Measurements from ENCODE around the gene SETX. TPM values are rescaled to one million over a fixed set of nuclear protein-coding genes. Genes with fewer than 3 reads are reported as not detected.

The SETX gene
- total RNA-seq, 1 donor from 2014 or later, result 72.1 TPM

DNA sequence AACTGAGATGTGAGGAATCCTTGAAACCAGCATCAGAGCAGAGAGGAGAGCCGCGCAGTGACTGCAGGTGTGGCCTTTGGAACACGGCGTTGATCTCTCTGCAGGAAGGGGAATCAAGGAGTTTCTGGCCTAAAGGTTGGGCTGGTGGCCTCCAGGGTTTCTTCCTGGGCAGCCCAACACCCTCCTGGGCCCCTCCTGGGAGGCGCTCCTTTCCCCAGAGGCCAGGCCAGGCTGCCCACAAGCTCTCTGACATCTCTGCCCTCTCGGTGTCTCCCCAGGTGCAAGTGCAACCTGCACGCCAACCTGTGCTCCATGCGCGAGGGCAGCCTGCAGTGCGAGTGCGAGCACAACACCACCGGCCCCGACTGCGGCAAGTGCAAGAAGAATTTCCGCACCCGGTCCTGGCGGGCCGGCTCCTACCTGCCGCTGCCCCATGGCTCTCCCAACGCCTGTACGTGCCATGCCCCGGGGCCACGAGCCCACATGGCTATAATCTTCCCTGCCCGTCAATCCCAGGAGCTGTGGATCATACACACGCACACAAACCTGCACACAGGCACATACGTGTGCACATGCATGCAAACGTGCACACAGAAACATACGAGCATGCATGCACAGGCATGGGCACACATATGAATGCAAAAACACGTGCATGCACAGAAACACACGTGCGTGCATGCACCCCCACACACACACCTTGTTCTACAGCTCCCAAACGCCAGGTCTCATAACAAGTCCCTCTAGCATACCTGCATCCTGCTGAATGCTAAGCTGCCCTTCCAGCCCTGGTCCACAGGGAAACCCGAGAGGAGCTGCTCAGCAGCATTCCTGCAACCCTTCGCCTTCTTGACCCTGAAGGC, 128.0 kb downstream of the SETX start:
- TF ChIP-seq, protein P1, sequence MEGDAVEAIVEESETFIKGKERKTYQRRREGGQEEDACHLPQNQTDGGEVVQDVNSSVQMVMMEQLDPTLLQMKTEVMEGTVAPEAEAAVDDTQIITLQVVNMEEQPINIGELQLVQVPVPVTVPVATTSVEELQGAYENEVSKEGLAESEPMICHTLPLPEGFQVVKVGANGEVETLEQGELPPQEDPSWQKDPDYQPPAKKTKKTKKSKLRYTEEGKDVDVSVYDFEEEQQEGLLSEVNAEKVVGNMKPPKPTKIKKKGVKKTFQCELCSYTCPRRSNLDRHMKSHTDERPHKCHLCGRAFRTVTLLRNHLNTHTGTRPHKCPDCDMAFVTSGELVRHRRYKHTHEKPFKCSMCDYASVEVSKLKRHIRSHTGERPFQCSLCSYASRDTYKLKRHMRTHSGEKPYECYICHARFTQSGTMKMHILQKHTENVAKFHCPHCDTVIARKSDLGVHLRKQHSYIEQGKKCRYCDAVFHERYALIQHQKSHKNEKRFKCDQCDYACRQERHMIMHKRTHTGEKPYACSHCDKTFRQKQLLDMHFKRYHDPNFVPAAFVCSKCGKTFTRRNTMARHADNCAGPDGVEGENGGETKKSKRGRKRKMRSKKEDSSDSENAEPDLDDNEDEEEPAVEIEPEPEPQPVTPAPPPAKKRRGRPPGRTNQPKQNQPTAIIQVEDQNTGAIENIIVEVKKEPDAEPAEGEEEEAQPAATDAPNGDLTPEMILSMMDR (IDR thresholded peaks at IDR 0.05; ENCODE audit: insufficient read depth, low read length, severe bottlenecking), result no peak
- H3K36me3 ChIP-seq (ENCODE audit: control insufficient read depth, insufficient read depth, low read length), result no peaks in the 10 kb centered on the region
- H3K4me3 ChIP-seq (ENCODE audit: low read depth, low read length), result no peak overlapping the region
- peaks cover 2% of the 10 kb centered on the region for H3K27me3 ChIP-seq (ENCODE audit: control insufficient read depth, insufficient read depth, low read length)
- FAIRE-seq (no peak), DNase-seq (ENCODE audit: low read depth) (no peak)

DNA sequence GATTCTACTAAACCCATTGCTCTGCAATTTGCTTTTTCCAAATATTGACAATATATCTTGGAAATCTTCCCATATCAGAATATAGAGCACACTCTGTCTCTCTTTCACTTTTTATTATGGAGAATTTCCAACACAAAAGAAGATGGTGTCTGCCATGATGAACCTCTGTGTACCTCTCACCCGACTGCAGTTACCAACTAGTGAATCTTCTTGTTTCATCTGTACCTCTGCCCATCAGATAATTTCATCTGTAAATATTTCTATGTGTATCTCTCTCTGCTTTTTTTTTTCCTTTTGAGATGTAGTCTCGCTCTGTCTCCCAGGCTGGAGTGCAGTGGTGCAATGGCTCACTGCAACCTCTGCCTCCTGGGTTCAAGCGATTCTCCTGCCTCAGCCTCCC, 130.1 kb downstream of the SETX start:
- TF ChIP-seq, protein P1 (IDR thresholded peaks at IDR 0.05; ENCODE audit: insufficient read depth, low read length, severe bottlenecking), result no peak
- Histone ChIP-seq H3K27me3 (ENCODE audit: control insufficient read depth, insufficient read depth, low read length) (peaks cover 10% of the 10 kb centered on the region), H3K4me3 (ENCODE audit: low read depth, low read length) (no peak overlapping the region), H3K36me3 (ENCODE audit: control insufficient read depth, insufficient read depth, low read length) (no peaks in the 10 kb centered on the region)
- FAIRE-seq, result no peak
- no peak for DNase-seq (ENCODE audit: low read depth)

DNA sequence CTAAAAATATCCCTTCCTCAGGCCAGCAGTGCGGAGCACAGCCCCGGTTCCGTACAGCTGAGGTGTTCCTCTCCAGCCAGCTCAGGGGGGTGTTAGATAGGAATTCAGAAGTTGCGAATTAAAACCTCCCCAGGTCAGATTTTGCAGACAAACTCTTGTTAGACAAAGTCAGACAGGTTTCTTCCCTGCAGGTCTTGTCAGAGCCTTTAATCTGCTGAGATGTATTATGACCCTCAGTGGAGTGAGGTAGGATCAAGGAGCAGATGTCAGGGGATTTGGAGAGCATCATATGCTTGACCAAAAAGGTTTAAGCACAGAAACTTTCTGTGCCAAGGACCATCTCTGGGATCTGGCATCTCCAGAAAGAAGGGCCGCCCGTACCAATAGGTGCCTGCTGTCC, 132.8 kb downstream of the SETX start:
- Histone ChIP-seq H3K4me3 (ENCODE audit: low read depth, low read length) (no peak overlapping the region), H3K36me3 (ENCODE audit: control insufficient read depth, insufficient read depth, low read length) (no peaks in the 10 kb centered on the region), H3K27me3 (ENCODE audit: control insufficient read depth, insufficient read depth, low read length) (peaks cover 10% of the 10 kb centered on the region)
- no peak for DNase-seq (ENCODE audit: low read depth)
- TF ChIP-seq, protein P1 (IDR thresholded peaks at IDR 0.05; ENCODE audit: insufficient read depth, low read length, severe bottlenecking), result no peak
- no peak for FAIRE-seq

DNA sequence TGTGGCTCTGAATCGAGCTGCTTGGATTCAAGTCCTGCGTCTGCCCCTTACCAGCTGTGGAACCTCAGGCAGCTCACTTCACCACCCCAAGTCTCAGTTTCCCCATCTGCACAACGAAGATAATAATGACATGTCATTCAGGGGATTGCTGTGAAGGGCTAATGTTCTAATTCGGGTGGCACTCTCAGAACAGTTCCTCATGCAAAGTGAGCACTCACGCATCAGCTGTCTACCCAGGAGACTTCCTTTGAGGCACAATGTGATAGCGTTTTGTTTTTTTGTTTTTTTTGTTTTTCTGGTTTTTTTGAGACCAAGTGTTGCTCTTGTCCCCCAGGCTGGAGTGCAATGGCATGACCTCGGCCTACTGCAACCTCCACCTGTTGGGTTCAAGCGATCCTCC, 136.6 kb downstream of the SETX start:
- Histone ChIP-seq H3K27me3 (ENCODE audit: control insufficient read depth, insufficient read depth, low read length) (peaks cover 10% of the 10 kb centered on the region), H3K36me3 (ENCODE audit: control insufficient read depth, insufficient read depth, low read length) (no peaks in the 10 kb centered on the region), H3K4me3 (ENCODE audit: low read depth, low read length) (no peak overlapping the region)
- TF ChIP-seq, protein P1 (IDR thresholded peaks at IDR 0.05; ENCODE audit: insufficient read depth, low read length, severe bottlenecking), result no peak
- DNase-seq (ENCODE audit: low read depth), result no peak
- no peak for FAIRE-seq

DNA sequence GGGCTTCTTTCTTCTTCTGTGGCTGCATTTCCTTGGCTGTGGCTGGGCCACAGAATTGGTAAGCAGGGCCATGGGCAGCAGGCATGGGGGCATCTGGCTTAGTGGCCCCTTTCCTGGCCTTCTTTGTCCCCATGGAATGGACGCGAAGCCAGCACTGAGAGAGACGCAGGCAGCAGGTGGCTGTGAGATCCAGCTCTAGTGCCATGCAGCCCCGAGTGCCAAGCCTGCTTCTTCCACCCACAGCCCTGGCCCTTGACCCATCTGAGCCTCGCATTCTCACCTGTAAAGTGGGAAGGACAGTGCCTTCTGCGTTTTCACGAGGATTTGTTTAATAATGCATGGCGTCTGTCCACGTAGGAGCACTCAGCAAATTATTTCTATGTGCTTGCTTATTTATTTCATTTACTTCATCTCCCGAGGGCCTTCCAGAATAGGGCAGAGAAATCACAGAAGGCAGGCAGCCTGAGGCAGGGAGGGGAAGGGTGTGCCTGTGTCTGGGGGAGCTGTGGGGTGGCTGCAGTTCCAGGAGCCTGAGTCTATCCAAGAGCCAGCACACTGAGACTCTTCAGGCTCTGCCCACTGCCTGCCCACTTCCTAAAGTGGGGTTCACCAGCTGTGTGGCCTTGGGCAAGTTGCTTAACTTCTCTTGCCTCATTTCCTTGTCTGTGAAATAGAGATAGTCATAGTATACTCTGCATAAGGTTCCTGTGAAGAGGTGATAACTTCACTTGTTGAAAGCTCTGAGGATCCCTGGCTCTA, 137.7 kb downstream of the SETX start:
- peaks cover 11% of the 10 kb centered on the region for H3K27me3 ChIP-seq (ENCODE audit: control insufficient read depth, insufficient read depth, low read length)
- TF ChIP-seq, protein P1 (IDR thresholded peaks at IDR 0.05; ENCODE audit: insufficient read depth, low read length, severe bottlenecking), result no peak
- H3K36me3 ChIP-seq (ENCODE audit: control insufficient read depth, insufficient read depth, low read length), result no peaks in the 10 kb centered on the region
- peak; percentile 30 for DNase-seq (ENCODE audit: low read depth)
- no peak overlapping the region for H3K4me3 ChIP-seq (ENCODE audit: low read depth, low read length)
- no peak for FAIRE-seq
